ENCODE measurements around the gene USP6NL.

GRCh38 chr10:11602919-11603523, 8.4 kb downstream of the USP6NL start:
- TF ChIP-seq CTCF (IDR thresholded peaks at IDR 0.05) (no peak), EZH2 (IDR thresholded peaks at IDR 0.05) (no peak)
